GM18867 (cell line): ENCODE measurements around the gene SUMO4.
"Not testable (repeated sequence)": the region's sequence is repeated elsewhere in the genome, so short reads cannot be mapped to it uniquely, and the experiment has no call there.

Source experiments
- ATAC-seq: cut with Tn5 transposase; IDR thresholded peaks from one replicate; pipeline ENCODE4 v1.9.1; 2021; ENCODE audit warnings: mild to moderate bottlenecking, moderate library complexity; ENCODE audit not compliant: unreplicated experiment

The SUMO4 gene

GRCh38 chr6:149429427-149430360, 29.6 kb downstream of the SUMO4 start:
- ATAC-seq, result no peak

- peak; percentile 86 for ATAC-seq
Measured at GRCh38 chr6:149431905-149432775, 32.1 kb downstream of the SUMO4 start.

GRCh38 chr6:149433405-149433804, 33.3 kb downstream of the SUMO4 start:
- ATAC-seq, result no peak

GRCh38 chr6:149433881-149434280, 33.8 kb downstream of the SUMO4 start:
- ATAC-seq, result no peak

- ATAC-seq, result no peak
Measured at GRCh38 chr6:149435919-149436586, 36.0 kb downstream of the SUMO4 start.

GRCh38 chr6:149436647-149437046, 36.6 kb downstream of the SUMO4 start:
- ATAC-seq, result no peak

GRCh38 chr6:149437212-149437611, 37.1 kb downstream of the SUMO4 start:
- ATAC-seq, result no peak

- peak; percentile 60 for ATAC-seq
Measured at GRCh38 chr6:149438855-149439254, 38.8 kb downstream of the SUMO4 start.

- ATAC-seq, result no peak
Measured at GRCh38 chr6:149439626-149440025, 39.6 kb downstream of the SUMO4 start.

- no peak for ATAC-seq
Measured at GRCh38 chr6:149440735-149441671, 40.9 kb downstream of the SUMO4 start.

GRCh38 chr6:149441740-149442139, 41.7 kb downstream of the SUMO4 start:
- no peak for ATAC-seq

GRCh38 chr6:149443411-149444181, 43.5 kb downstream of the SUMO4 start:
- no peak for ATAC-seq

- not testable (repeated sequence) for ATAC-seq
Measured at GRCh38 chr6:149444360-149445094, 44.5 kb downstream of the SUMO4 start.

- peak; percentile 38 for ATAC-seq
Measured at GRCh38 chr6:149445095-149445466, 45.0 kb downstream of the SUMO4 start.

GRCh38 chr6:149445573-149445972, 45.5 kb downstream of the SUMO4 start:
- ATAC-seq, result peak; percentile 21

GRCh38 chr6:149446791-149447376, 46.8 kb downstream of the SUMO4 start:
- no peak for ATAC-seq

- ATAC-seq, result no peak
Measured at GRCh38 chr6:149448821-149449453, 48.9 kb downstream of the SUMO4 start.
